GM18861 (cell line): ENCODE data around the gene PUS3.
"Not testable (repeated sequence)": the region's sequence is repeated elsewhere in the genome, so short reads cannot be mapped to it uniquely, and the experiment has no call there.

Source experiments
- ATAC-seq: cut with Tn5 transposase; IDR thresholded peaks from one replicate; pipeline ENCODE4 v1.9.1; 2021; ENCODE audit not compliant: unreplicated experiment

PUS3 gene

GRCh38 chr11:125872138-125872491 lies 30.9 kb downstream of the PUS3 start:
- ATAC-seq = no peak

GRCh38 chr11:125871391-125872137 lies 31.4 kb downstream of the PUS3 start:
- no peak for ATAC-seq

GRCh38 chr11:125869521-125869920 lies 33.5 kb downstream of the PUS3 start:
- ATAC-seq = no peak

DNA sequence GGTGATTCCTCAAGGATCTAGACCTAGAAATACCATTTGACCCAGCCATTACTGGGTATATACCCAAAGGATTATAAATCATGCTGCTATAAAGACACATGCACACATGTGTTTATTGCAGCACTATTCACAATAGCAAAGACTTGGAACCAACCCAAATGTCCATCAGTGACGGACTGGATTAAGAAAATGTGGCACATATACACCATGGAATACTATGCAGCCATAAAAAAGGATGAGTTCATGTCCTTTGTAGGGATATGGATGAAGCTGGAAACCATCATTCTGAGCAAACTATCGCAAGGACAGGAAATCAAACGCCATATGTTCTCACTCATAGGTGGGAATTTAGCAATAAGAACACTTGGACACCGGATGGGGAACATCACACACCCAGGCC lies 37.7 kb downstream of the PUS3 start:
- ATAC-seq = not testable (repeated sequence)

DNA sequence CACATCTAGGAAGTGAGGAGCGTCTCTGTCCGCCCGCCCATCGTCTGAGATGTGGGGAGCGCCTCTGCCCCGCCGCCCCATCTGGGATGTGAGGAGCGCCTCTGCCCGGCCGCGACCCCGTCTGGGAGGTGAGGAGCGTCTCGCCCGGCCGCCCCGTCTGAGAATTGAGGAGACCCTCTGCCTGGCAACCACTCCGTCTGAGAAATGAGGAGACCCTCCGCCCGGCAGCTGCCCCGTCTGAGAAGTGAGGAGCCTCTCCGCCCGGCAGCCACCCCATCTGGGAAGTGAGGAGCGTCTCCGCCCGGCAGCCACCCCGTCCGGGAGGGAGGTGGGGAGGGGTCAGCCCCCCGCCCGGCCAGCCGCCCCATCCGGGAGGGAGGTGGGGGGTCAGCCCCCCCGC lies 40.2 kb downstream of the PUS3 start:
- not testable (repeated sequence) for ATAC-seq

DNA sequence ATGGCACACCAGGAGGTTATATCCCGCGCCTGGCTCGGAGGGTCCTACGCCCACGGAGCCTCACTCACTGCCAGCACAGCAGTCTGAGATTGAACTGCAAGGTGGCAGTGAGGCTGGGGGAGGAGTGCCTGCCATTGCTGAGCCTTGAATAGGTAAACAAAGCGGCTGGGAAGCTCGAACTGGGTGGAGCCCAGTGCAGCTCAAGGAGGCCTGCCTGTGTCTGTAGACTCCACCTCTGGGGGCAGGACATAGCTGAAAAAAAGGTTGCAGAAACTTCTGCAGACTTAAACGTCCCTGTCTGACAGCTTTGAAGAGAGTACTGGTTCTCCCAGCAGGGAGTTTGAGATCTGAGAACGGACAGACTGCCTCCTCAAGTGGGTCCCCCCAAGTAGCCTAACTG lies 45.3 kb downstream of the PUS3 start:
- ATAC-seq = not testable (repeated sequence)

- ATAC-seq = no peak
These were observed 56.8 kb downstream of the PUS3 start for GRCh38 chr11:125846188-125846587.
